BLaER1 treated with 17β-estradiol and CSF1 and Interleukin-3, amounts not matched to agents 10 nM and 100 nM (cell line): ENCODE results near the gene TM9SF1.

ENCODE experiments used
- H3K27ac ChIP-seq, 11 experiments: shearing (Covaris generic); formaldehyde crosslinking; 2 replicates each; pipeline ENCODE4 v1.8.1; 2022
- H3K27me3 ChIP-seq, 11 experiments: shearing (Covaris generic); formaldehyde crosslinking; 2 replicates each; pipeline ENCODE4 v1.8.1; 2022
- H3K36me3 ChIP-seq, 11 experiments: shearing (Covaris generic); formaldehyde crosslinking; 2 replicates each; pipeline ENCODE4 v1.8.1; 2022
- H3K4me1 ChIP-seq, 10 experiments: shearing (Covaris generic); formaldehyde crosslinking; 2 replicates each; pipeline ENCODE4 v1.8.1; 2022
- H3K4me2 ChIP-seq, 11 experiments: shearing (Covaris generic); formaldehyde crosslinking; 2 replicates each; pipeline ENCODE4 v1.8.1; 2022
- H3K4me3 ChIP-seq, 10 experiments: shearing (Covaris generic); formaldehyde crosslinking; 2 replicates each; pipeline ENCODE4 v1.8.1; 2022
- H3K9ac ChIP-seq, 11 experiments: shearing (Covaris generic); formaldehyde crosslinking; 2 replicates each; pipeline ENCODE4 v1.8.1; 2022
- H3K9me3 ChIP-seq, 11 experiments: shearing (Covaris generic); formaldehyde crosslinking; replicated peaks in 1 of 11; 2 replicates each; pipeline ENCODE4 v1.8.1; 2022
- H4K20me1 ChIP-seq, 11 experiments: shearing (Covaris generic); formaldehyde crosslinking; 2 replicates each; pipeline ENCODE4 v1.8.1; 2022
- Cebpa-rat ChIP-seq, 11 experiments: shearing (Covaris generic); IDR thresholded peaks; 2 replicates each; pipeline ENCODE4 v1.8.1; 2022

Gene TM9SF1

DNA sequence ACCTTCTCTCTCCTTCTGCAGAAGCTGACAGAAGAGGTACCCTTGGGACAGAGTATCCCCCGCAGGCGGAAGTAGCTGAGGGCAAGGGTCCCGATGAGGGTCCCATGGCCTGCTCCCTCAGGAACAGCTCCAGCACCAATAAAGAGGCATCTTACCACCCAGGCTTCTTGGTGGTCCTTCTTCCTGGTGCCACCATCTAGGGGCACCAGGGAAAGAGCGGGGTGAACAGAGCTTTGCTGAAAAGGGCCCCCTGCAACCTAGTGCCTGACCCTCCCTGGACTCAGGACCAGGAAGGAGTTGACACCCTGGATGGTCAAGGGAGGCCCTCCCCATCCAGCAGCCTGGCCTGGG, 34.8 kb downstream of the TM9SF1 start:
- Histone ChIP-seq H3K9ac (peak overlapping the region; percentile 2 to 94 (median 81); a peak in 15 of 22 replicates), H3K4me1 (peaks cover 25 to 55% (median 34%) of the 10 kb centered on the region in 10 experiments), H3K27me3 (no peaks in the 10 kb centered on the region), H3K4me3 (no peak overlapping the region; a peak in 1 of 20 replicates), H3K27ac (peak overlapping the region in 9 of 11 experiments; percentile 48 to 97 (median 91); a peak in 19 of 22 replicates), H3K4me2 (peak overlapping the region; percentile 74 to 100 (median 98); a peak in 20 of 22 replicates), H3K36me3 (peaks cover 73 to 91% (median 85%) of the 10 kb centered on the region in 11 experiments), H4K20me1 (peaks cover 0 to 46% (median 12%) of the 10 kb centered on the region in 11 experiments; a peak in 16 of 22 replicates), H3K9me3 (no peaks in the 10 kb centered on the region)
- TF ChIP-seq Cebpa-rat (IDR thresholded peaks at IDR 0.05): no peak

DNA sequence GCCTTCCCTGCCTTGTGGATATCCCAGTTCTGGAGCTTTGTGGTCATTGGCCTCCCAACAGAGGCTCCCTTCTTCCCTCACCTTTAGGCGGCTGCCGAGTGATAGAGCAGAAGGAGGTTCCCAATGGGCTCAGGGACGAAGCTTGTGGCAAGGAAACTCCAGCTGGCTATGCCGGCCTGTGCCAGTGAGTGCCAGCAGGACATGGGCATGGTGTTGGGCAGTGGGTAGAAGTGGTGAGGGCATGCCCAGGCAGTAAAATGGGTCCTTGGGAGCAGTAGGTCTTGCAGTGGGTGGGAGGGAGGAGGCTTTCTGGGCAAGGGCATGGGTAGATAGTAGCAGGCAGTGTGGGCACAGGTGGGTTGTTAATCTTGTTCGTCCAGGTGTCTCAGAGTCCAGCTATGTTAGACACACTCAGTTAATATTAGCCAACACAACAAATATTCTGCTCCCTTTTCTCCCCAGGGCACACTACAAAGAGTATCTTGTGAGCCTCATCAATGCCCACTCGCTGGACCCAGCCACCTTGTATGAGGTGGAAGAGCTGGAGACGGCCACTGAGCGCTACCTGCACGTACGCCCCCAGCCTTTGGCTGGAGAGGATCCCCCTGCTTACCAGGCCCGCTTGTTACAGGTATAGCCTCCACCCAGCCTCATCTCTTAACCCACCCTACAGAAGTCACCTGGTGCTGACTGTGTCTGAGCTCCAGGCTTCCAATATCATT, 35.3 kb downstream of the TM9SF1 start:
- H3K4me1 ChIP-seq: peaks cover 25 to 55% (median 39%) of the 10 kb centered on the region in 10 experiments
- TF ChIP-seq Cebpa-rat (IDR thresholded peaks at IDR 0.05): no peak
- peak overlapping the region in 7 of 11 experiments; percentile 74 to 100 (median 98); a peak in 10 of 22 replicates for H3K4me2 ChIP-seq
- no peak overlapping the region for H3K4me3 ChIP-seq
- H3K9ac ChIP-seq: peak overlapping the region in 5 of 11 experiments; percentile 76 to 94 (median 92); a peak in 6 of 22 replicates
- peaks cover 0 to 40% (median 12%) of the 10 kb centered on the region in 11 experiments; a peak in 16 of 22 replicates for H4K20me1 ChIP-seq
- H3K27me3 ChIP-seq: no peaks in the 10 kb centered on the region
- no peaks in the 10 kb centered on the region for H3K9me3 ChIP-seq
- peak overlapping the region in 9 of 11 experiments; percentile 48 to 97 (median 91); a peak in 13 of 22 replicates for H3K27ac ChIP-seq
- peaks cover 73 to 91% (median 85%) of the 10 kb centered on the region in 11 experiments for H3K36me3 ChIP-seq

DNA sequence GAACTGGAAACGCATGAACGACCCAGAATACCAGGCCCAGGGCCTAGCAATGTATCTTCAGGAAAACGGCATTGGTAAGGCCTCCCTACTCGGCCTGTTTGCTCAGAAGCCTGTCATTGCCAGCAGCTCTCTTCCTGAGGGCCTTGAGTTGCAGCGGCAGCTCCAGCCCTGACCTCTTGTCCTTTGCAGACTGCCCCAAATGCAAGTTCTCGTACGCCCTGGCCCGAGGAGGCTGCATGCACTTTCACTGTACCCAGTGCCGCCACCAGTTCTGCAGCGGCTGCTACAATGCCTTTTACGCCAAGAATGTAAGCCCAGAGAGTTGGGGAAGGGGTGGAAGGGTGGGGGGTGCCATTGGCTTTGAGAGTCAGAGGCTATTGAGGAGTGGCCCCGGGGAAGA, 37.9 kb downstream of the TM9SF1 start:
- Histone ChIP-seq H3K9me3 (no peaks in the 10 kb centered on the region), H3K4me3 (no peak overlapping the region), H4K20me1 (peaks cover 0 to 17% (median 11%) of the 10 kb centered on the region in 11 experiments; a peak in 12 of 22 replicates), H3K4me1 (peaks cover 19 to 42% (median 30%) of the 10 kb centered on the region in 10 experiments), H3K9ac (0 out of 22 replicates have a peak overlapping the region, but pooled peaks of 2 of the 11 experiments have one; percentile 28 to 32), H3K27ac (no peak overlapping the region), H3K4me2 (no peak overlapping the region), H3K36me3 (peaks cover 74 to 89% (median 83%) of the 10 kb centered on the region in 11 experiments), H3K27me3 (no peaks in the 10 kb centered on the region)
- no peak for TF ChIP-seq Cebpa-rat (IDR thresholded peaks at IDR 0.05)

DNA sequence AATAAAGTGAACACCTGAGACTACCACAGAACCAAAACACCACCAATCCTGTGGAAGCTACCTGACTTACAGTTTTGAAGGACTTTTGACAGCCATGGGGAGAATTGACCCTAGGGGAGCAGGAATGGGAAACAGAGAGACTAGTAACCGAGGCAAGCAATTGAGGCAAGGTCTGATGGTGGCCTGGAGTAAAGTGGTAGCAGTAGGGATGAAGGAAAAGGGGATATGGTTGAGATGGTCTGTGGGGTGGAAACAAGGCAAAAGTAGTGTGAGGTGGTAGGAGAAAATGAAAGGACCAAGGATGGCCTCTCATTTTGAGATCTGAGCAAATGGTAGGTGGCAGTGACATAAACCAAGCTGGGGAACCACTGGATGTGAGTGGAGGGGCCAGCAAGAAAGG, 38.4 kb downstream of the TM9SF1 start:
- H3K4me1 ChIP-seq: peaks cover 14 to 37% (median 25%) of the 10 kb centered on the region in 10 experiments
- H3K27me3 ChIP-seq: no peaks in the 10 kb centered on the region
- H4K20me1 ChIP-seq: peaks cover 0 to 22% (median 12%) of the 10 kb centered on the region in 11 experiments; a peak in 13 of 22 replicates
- H3K9ac ChIP-seq: peak overlapping the region in 2 of 11 experiments; percentile 28 to 32; a peak in 1 of 22 replicates
- no peak for TF ChIP-seq Cebpa-rat (IDR thresholded peaks at IDR 0.05)
- no peaks in the 10 kb centered on the region for H3K9me3 ChIP-seq
- H3K36me3 ChIP-seq: peaks cover 78 to 90% (median 86%) of the 10 kb centered on the region in 11 experiments
- H3K4me3 ChIP-seq: no peak overlapping the region
- no peak overlapping the region for H3K4me2 ChIP-seq
- H3K27ac ChIP-seq: no peak overlapping the region

DNA sequence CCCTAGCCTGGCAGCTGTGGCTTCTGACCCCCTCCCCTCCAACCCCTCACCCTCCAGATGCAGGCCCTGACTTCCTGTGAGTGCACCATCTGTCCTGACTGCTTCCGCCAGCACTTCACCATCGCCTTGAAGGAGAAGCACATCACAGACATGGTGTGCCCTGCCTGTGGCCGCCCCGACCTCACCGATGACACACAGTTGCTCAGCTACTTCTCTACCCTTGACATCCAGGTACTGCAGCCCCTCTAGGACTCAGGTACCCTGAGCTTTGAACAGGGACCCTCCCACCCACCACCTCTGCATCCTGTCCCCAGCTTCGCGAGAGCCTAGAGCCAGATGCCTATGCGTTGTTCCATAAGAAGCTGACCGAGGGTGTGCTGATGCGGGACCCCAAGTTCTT, 40.1 kb downstream of the TM9SF1 start:
- H3K9me3 ChIP-seq: no peaks in the 10 kb centered on the region
- peak overlapping the region in 1 of 11 experiments; percentile 15; a peak in 1 of 22 replicates for H3K27ac ChIP-seq
- H3K4me1 ChIP-seq: peaks cover 0 to 28% (median 13%) of the 10 kb centered on the region in 10 experiments; a peak in 15 of 20 replicates
- peak overlapping the region in 6 of 11 experiments; percentile 5 to 44 (median 24); a peak in 4 of 22 replicates for H3K9ac ChIP-seq
- no peaks in the 10 kb centered on the region for H3K27me3 ChIP-seq
- peaks cover 89 to 100% (median 96%) of the 10 kb centered on the region in 11 experiments for H3K36me3 ChIP-seq
- H3K4me2 ChIP-seq: peak overlapping the region in 3 of 11 experiments; percentile 4 to 11 (median 8); a peak in 1 of 22 replicates
- peaks cover 0 to 39% (median 22%) of the 10 kb centered on the region in 11 experiments; a peak in 14 of 22 replicates for H4K20me1 ChIP-seq
- no peak overlapping the region for H3K4me3 ChIP-seq
- no peak for TF ChIP-seq Cebpa-rat (IDR thresholded peaks at IDR 0.05)

DNA sequence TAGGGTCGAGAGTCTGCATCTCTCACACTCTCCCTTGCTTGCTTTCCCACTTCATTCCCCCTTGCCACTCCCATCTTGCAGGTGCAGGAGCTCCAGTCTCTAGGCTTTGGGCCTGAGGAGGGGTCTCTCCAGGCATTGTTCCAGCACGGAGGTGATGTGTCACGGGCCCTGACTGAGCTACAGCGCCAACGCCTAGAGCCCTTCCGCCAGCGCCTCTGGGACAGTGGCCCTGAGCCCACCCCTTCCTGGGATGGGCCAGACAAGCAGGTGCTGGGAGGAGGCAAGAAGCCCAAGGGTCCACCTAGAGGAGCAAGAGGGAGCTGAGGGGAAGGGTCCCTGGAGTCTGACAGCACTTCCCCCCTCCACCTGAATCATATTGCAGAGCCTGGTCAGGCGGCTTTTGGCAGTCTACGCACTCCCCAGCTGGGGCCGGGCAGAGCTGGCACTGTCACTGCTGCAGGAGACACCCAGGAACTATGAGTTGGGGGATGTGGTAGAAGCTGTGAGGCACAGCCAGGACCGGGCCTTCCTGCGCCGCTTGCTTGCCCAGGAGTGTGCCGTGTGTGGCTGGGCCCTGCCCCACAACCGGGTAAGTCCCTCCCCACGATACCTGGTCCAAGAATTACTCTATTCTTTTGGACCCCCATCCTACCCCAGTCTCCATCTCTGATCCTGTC, 43.7 kb downstream of the TM9SF1 start:
- H4K20me1 ChIP-seq: peaks cover 4 to 52% (median 41%) of the 10 kb centered on the region in 11 experiments; a peak in 18 of 22 replicates
- H3K36me3 ChIP-seq: peaks cover 72 to 84% (median 79%) of the 10 kb centered on the region in 11 experiments
- H3K9ac ChIP-seq: peak overlapping the region in 2 of 11 experiments; percentile 1 to 10; a peak in 1 of 22 replicates
- TF ChIP-seq Cebpa-rat (IDR thresholded peaks at IDR 0.05): no peak
- H3K27me3 ChIP-seq: no peaks in the 10 kb centered on the region
- peaks cover 14 to 48% (median 30%) of the 10 kb centered on the region in 10 experiments for H3K4me1 ChIP-seq
- H3K4me2 ChIP-seq: no peak overlapping the region
- H3K27ac ChIP-seq: no peak overlapping the region
- no peak overlapping the region for H3K4me3 ChIP-seq
- no peaks in the 10 kb centered on the region for H3K9me3 ChIP-seq

DNA sequence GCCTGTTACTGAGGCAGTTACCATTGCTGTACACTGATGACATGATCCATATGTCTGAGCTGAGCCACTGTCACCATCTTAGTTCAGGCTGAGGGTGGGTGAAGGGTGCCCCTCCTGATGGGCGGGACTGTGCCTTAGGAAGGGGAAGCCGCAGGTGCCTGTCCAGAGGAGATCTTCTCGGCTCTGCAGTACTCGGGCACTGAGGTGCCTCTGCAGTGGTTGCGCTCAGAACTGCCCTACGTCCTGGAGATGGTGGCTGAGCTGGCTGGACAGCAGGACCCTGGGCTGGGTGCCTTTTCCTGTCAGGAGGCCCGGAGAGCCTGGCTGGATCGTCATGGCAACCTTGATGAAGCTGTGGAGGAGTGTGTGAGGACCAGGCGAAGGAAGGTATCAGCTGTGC, 44.2 kb downstream of the TM9SF1 start:
- H3K4me3 ChIP-seq: no peak overlapping the region
- H3K27me3 ChIP-seq: no peaks in the 10 kb centered on the region
- H4K20me1 ChIP-seq: peaks cover 4 to 52% (median 41%) of the 10 kb centered on the region in 11 experiments; a peak in 18 of 22 replicates
- no peak for TF ChIP-seq Cebpa-rat (IDR thresholded peaks at IDR 0.05)
- no peaks in the 10 kb centered on the region for H3K9me3 ChIP-seq
- H3K4me2 ChIP-seq: no peak overlapping the region
- peaks cover 15 to 48% (median 31%) of the 10 kb centered on the region in 10 experiments for H3K4me1 ChIP-seq
- H3K9ac ChIP-seq: 0 out of 22 replicates have a peak overlapping the region, but pooled peaks of 1 of the 11 experiments have one; percentile 1
- H3K36me3 ChIP-seq: peaks cover 66 to 78% (median 74%) of the 10 kb centered on the region in 11 experiments
- no peak overlapping the region for H3K27ac ChIP-seq

DNA sequence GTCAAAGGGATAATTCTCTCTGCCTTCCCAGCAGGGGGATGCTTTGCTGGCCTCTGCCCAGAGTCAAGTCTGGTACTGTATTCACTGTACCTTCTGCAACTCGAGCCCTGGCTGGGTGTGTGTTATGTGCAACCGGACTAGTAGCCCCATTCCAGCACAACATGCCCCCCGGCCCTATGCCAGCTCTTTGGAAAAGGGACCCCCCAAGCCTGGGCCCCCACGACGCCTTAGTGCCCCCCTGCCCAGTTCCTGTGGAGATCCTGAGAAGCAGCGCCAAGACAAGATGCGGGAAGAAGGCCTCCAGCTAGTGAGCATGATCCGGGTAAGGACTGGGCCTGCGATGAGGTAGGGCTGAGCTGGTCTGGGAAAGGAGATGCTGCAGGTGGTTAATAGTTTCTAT, 44.7 kb downstream of the TM9SF1 start:
- Histone ChIP-seq H3K9me3 (no peaks in the 10 kb centered on the region), H3K4me2 (0 out of 22 replicates have a peak overlapping the region, but pooled peaks of 1 of the 11 experiments have one; percentile 99), H4K20me1 (peaks cover 4 to 50% (median 41%) of the 10 kb centered on the region in 11 experiments; a peak in 18 of 22 replicates), H3K9ac (peak overlapping the region in 5 of 11 experiments; percentile 32 to 92 (median 43); a peak in 3 of 22 replicates), H3K4me1 (peaks cover 19 to 50% (median 33%) of the 10 kb centered on the region in 10 experiments), H3K36me3 (peaks cover 62 to 74% (median 70%) of the 10 kb centered on the region in 11 experiments), H3K27me3 (no peaks in the 10 kb centered on the region), H3K27ac (no peak overlapping the region), H3K4me3 (no peak overlapping the region)
- TF ChIP-seq Cebpa-rat (IDR thresholded peaks at IDR 0.05): no peak
